ENCODE data around the gene CNTNAP2. TPM values are rescaled to one million over a fixed set of nuclear protein-coding genes. Genes with fewer than 3 reads are reported as not detected.

The CNTNAP2 gene
- total RNA-seq, 1 experiment from 2014 or later: 64.5 TPM

- WGBS (ENCODE audit: extremely low coverage, insufficient read length, low lambda C conversion rate): no CpG with 5 or more reads among the region's 2 CpGs
- H4K91ac ChIP-seq (ENCODE audit: insufficient read length, low read depth, low read length): no peak overlapping the region
- no peak overlapping the region for H2BK20ac ChIP-seq (ENCODE audit: low read depth, low read length, poor library complexity, severe bottlenecking)
- no peak overlapping the region for H2AK5ac ChIP-seq (ENCODE audit: insufficient read length, low read length)
- no peak overlapping the region for H3K4me2 ChIP-seq (ENCODE audit: insufficient read depth, insufficient read length, low read length)
- no peaks in the 10 kb centered on the region for H3K23me2 ChIP-seq (ENCODE audit: insufficient read length, low read depth, low read length, poor library complexity, severe bottlenecking)
- H2BK5ac ChIP-seq (ENCODE audit: insufficient read length, low read length): no peak overlapping the region
- no peaks in the 10 kb centered on the region for H3K4me1 Mint-ChIP-seq
- no peaks in the 10 kb centered on the region for H3K9me3 ChIP-seq (ENCODE audit: control insufficient read depth, low read depth, low read length)
- H4K20me1 ChIP-seq (ENCODE audit: control insufficient read depth, insufficient read depth, insufficient read length): no peaks in the 10 kb centered on the region
- H3K9ac ChIP-seq (ENCODE audit: extremely low read depth, insufficient read length, low read length): no peak overlapping the region
- H3K23ac ChIP-seq (ENCODE audit: insufficient read length, low read depth, low read length): no peak overlapping the region
- no peak overlapping the region for H3K27ac ChIP-seq (ENCODE audit: insufficient read length, low read depth, low read length)
- no peaks in the 10 kb centered on the region for H3K79me2 ChIP-seq (ENCODE audit: insufficient read depth, low read length)
- no peak overlapping the region for H4K5ac ChIP-seq (ENCODE audit: insufficient read length, low read depth, low read length)
- DNase-seq: no peak
- H3K56ac ChIP-seq (ENCODE audit: insufficient read length, low read depth, low read length): no peak overlapping the region
- H4K8ac ChIP-seq (replicated peaks; ENCODE audit: insufficient read length, low read depth, low read length): no peak overlapping the region
- H3K79me1 ChIP-seq (ENCODE audit: insufficient read depth, low read depth, low read length, poor library complexity, severe bottlenecking): no peaks in the 10 kb centered on the region
- H3K9me3 Mint-ChIP-seq: no peaks in the 10 kb centered on the region
- no peak for TF ChIP-seq CTCF (conservative IDR thresholded peaks at IDR 0.05)
- no peak overlapping the region for H3K4ac ChIP-seq (ENCODE audit: low read depth, low read length)
- no peak overlapping the region for H3K27ac Mint-ChIP-seq
- H3K18ac ChIP-seq (ENCODE audit: insufficient read length, low read depth, low read length): no peak overlapping the region
- no peak overlapping the region for H3K14ac ChIP-seq (ENCODE audit: insufficient read depth, low read length)
- no peaks in the 10 kb centered on the region for H3K4me1 ChIP-seq (ENCODE audit: insufficient read depth, low read length)
- peaks cover 56% of the 10 kb centered on the region for H3K27me3 Mint-ChIP-seq (ENCODE audit: low read depth)
- H2BK15ac ChIP-seq (ENCODE audit: low read depth, low read length): no peak overlapping the region
- no peaks in the 10 kb centered on the region for H3K36me3 Mint-ChIP-seq (ENCODE audit: insufficient read depth in 1 of 3, low read depth in 3 of 3)
- H2BK120ac ChIP-seq (ENCODE audit: low read depth, low read length, poor library complexity, severe bottlenecking): no peak overlapping the region
- H3K4me3 Mint-ChIP-seq: no peak overlapping the region
- H2AFZ ChIP-seq (ENCODE audit: low read length): no peak overlapping the region
- H2BK12ac ChIP-seq (ENCODE audit: insufficient read length, low read depth, low read length): no peak overlapping the region
- H3T11ph ChIP-seq (ENCODE audit: low read length): no peak overlapping the region
- H3K27me3 ChIP-seq (ENCODE audit: insufficient read depth, low read length): peaks cover 12% of the 10 kb centered on the region
Observed at GRCh38 chr7:148037044-148037443, 1920.4 kb downstream of the CNTNAP2 start.
